Stimulated activated CD4-positive, alpha-beta T cell treated with anti-CD3 and anti-CD28 coated beads, Interleukin-1b, Interleukin-23, amount 100 ng/mL, for 24 hours (primary cell): ENCODE data around the gene TSACC.
"Not testable (repeated sequence)": the region's sequence is repeated elsewhere in the genome, so short reads cannot be mapped to it uniquely, and the experiment has no call there.

Experiments
- DNase-seq, 4 experiments: peaks; one replicate each; pipeline ENCODE4 v3.0.0-alpha.2; 2020; ENCODE audit warnings: low read depth in 4 of 4, low spot score in 1 of 4

The TSACC gene

DNA sequence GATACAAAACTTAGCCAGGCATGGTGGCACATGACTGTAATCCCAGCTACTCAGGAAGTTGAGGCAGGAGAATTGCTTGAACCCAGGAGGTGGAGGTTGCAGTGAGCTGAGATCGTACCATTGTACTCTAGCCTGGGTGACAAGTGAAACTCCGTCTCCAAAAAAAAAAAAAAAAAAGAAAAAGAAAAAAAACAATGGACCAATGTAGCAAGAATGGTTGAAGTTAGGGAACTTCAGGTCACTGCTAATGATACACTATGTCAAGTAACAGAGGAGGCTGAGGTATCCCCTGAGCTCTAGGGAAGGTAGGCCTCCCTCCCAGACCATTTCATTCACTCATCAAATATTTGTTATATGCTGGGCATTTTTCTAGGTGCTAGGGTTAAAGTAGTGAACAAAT, 7.7 kb downstream of the TSACC start:
- not testable (repeated sequence) for DNase-seq

DNA sequence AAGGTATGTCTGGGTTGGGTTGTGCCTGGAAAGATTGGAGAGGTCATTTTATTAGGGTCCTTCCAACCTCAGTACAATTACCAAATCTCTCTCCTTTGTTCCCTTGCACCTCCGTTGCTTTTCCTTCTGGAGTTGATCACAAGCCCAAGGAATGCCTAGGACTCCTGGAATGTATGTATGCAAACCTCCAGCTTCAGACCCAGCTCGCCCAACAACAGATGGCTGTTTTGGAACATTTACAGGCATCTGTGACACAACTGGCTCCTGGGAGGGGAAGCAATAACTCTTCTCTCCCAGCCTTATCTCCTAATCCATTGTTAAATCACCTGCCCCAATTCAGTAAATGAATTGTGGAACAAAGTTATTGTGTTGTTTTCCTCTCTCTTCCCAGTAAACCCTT, 8.3 kb downstream of the TSACC start:
- DNase-seq, result no peak

DNA sequence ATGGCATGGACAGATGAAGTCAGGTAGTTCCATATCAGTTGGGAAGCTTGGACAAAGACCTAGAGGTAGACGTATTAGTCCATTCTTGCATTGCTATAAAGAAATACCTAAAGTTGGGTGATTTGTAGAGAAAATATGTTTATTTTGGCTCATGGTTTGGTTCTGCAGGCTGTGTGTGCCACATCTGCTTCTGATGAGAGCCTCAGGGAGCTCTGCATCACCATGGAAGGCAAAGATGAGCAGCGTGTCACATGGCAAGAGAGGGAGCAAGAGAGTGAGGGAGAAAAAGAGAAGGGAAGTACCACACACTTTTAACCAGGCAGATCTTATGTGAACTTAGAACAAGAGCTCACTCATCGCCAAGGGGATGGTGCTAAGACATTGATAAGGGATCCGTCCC, 9.0 kb downstream of the TSACC start:
- DNase-seq, result no peak

DNA sequence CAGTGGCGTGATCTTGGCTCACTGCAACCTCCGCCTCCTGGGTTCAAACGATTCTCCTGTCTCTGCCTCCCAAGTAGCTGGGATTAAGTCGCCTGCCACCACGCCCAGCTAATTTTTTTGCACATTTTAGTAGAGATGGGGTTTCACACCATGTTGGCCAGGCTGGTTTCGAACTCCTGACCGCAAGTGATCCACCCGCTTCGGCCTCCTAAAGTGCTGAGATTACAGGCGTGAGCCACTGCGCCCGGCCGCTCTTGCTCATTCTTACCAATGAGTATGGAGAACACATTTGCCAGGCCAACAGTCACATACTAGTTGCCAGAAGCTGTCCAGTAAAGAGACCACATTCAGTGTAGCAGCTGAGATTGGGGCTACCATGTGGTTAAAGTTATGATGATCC, 14.2 kb downstream of the TSACC start:
- not testable (repeated sequence) for DNase-seq

DNA sequence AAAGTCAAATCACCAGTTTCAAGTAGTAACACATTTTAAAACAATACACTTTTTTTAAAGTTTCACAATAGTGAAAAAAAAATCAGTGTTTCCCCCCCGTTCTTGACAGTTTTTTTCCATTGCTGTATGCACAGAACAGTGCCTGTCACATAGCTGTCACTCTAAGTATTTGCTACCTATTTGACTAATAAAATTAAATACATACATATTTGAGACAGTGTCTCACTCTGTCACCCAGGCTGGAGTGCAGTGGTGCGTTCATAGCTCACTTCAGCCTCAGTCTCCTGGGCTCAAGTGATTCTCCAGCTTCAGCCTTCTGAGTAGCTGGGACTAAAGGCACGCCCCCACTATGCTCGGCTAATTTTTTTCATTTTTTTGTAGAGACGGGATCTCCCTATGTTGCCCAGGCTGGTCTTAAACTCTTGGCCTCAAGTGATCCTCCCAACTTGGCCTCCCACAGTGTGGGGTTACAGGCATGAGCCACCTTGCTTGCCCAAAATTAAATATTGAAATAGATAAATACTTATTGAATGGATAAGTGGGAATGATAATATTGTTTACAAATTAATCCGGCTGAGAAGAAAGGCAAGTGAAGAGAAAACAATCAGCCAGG, 18.0 kb downstream of the TSACC start:
- DNase-seq, result no peak

DNA sequence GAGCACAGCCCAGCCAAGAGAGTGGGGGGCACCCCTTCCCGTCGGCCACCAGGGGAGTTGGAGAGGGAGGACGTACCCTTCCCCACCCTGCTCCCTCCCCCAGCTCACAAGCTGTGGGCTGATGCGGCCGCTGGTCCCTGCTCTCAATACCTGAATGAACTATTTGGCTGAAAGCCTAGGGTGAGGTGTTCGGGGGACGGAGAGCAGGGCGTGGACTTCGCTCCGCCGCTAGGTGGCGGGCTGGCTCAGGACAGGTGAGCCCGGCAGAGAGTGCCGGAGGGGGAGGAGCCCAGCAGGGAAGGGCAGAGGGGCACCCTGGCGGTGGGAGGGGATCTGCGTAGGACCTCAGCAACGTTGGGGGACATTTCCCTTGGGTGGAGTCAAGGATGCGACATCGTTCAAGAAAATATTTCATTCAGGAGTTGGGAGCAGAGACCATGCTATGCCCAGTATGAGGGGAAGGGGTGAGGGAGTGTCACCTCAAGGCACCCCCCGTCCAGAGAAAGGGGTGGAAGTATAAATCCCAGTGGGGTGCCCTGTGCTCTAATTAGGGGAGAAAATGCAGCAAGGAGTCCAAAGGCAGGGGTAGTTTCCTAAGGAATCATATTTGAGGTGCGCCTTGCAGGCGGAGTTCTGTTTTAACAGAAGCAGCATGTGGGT, 18.7 kb downstream of the TSACC start:
- peak in 3 of 4 experiments; percentile 39 to 49 (median 42) for DNase-seq

DNA sequence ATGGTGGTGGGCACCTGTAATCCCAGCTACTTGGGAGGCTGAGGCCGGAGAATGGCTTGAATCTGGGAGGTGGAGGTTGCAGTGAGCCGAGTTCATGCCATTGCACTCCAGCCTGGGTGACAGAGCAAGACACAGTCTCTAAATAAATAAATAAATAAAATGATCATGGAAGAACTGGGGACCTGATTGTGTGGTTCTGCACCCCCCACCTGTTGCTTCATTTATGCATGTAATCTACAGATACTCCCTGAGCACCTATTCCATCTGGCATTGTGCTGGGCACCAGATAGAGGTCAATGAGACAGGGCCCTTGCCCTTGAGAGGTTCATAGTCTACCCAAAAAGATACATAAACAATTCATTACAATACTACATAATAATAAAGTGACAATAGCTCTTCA, 19.7 kb downstream of the TSACC start:
- no peak for DNase-seq

DNA sequence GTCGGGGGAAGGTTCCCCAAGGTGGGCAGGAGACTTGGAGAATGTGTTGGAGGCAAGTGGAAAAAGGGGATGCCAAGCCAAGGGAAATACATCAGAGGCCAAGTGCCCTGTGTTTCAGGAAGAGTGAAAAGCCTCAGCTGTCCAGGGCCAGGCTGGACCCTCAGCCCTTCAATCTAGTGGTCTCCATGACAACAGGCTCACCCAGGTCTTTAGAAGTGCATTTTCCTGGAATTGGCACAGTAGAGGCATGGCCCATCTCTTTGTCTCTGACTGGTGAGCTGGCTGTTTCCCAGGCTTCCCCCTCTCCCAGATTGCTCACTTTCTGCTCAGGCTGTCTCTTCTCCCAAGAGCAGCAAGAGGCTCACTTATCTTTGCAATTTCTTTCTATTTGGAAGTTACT, 20.3 kb downstream of the TSACC start:
- no peak for DNase-seq

DNA sequence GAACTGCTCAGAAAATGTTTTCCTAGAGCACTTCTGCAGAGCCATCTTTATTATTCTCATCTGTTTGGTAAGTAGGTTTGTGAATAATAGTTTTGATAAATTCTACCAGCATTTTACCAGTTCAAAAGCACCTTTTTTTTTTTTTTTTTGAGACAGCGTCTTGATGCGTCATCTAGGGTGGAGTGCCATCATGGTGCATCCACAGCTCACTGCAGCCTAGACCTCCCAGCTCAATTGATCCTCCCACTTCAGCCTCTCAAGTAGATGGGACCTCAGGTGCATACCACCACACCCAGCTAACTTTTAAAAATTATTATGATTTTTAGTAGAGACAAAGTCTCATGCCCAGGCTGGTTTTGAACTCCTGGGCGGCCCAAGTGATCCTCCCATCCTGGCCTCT, 20.9 kb downstream of the TSACC start:
- DNase-seq, result no peak

DNA sequence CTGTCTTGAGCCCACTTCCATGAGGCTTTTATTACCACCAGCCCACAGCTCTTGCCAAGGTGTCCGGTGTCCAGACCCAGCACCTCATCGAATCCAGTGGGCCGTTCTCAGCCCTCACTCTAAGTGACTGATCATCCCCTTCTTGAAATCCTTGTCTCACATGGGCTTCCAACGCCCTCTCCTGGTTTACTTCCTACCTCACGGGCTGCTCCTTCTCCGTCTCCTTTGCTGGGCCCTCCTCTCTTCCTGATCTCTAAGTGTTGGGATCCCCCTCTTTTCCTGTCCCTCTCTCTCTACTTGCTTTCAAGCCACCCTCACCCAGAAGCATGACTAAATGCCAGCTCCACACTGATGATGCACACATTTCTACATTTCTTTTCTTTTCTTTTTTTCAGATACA, 21.6 kb downstream of the TSACC start:
- no peak for DNase-seq

DNA sequence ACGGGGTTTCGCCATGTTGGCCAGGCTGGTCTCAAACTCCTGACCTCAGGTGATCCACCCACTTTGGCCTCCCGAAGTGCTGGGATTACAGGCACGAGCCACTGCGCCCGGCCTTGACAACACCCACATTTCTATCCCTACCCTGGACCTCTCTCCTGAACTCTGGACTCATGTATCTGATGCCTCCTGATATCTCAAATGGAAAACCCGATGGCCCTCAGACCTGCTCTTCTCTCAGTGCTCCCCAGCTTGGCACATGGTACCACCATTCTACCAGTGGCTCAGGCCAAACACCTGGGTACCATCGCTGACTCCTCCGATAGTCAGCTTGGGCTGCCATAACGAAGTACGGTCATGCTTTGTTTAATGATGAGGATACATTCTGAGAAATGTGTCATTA, 22.2 kb downstream of the TSACC start:
- no peak for DNase-seq

DNA sequence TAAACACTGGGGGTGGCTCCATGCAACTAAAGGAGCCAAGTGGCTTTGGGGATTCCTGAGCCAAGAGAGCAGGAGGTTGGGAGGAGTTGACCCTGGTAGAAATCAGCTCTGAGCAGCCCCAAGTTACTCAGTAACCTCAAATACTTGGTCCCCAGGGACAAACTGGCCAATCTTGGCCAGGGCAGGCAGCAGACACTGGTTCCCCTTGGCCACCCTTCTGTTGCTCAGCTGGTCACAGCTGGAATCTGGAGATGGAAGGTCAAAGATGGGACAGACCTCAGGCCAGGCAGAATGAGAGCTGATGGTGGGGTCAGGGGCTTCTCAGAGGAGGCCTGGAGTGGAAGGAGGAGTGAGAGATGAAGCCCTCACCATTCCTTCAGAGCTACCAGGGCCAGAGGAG, 27.4 kb downstream of the TSACC start:
- no peak for DNase-seq

DNA sequence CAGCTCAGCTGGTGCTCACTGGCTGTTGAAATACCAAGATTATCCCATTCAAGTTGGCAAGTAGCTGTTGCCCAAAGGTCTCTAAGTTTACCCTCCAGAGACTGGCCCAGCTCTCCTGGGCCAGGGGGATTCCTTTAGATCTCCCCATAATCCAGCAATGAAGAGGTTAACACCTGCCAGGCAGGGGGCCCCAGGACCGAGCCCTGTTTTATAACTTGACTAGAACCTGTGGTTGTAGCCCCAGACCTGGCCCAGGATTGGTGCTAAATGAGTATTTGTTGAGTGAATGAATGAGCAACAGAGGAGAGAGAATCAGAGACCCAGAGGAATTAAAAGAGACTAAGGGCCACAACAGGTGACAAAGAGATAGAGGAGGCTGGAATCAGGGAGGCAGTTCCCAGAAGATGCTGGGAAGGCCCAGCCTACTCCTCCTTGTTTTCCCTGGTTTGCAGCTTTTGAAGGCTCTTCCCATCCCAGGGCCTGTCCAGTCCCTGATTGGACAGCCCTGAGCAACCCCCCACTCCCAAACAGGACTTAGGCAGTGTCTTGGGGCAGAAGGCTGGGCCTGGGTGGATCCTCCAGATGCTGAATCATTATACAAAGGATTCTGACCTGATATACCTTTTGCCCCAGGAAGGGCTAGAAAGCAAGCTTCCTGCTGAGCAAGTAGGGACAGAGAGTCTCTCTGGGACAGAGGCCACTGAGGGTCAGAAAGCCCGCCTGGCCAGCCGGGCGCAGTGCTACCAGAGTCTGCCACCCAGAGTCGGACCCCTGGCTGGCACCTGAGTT, 28.2 kb downstream of the TSACC start:
- no peak for DNase-seq

DNA sequence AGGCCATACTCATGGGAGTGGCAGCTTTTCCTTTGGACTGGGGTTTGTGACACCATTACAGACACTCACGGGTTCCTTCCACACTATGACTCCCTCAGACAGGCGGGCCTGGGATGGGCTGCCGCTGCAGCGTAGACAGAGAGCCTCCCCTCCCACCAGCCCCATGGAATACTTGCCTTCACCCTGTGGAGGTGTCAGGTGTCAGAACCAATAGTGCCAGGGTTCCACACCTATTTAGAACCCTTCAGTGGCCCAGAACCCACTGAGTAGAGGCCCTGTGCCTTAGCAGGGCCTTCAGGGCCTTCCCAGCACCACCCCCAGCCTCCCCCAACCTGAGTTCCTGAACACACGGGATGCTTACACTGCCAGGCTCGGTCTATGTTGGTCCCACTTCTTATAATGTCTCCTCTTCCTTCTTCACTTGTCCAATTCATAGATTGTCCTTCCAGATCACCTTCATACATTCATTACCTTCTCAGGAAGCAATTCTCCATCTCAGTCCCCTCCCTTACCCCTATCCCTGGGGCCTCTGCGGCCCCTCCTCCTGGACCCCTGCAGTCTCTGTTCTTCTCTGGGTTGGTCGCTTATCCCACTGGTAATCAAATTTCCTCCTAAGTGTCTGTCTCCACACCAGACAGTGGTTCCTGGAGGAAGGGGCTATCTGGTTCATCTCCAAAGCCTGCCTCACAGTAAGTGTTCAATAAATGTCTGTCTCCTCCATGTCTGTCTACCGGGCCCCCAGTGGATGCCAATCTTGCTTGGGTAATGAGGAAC, 29.2 kb downstream of the TSACC start:
- no peak for DNase-seq

DNA sequence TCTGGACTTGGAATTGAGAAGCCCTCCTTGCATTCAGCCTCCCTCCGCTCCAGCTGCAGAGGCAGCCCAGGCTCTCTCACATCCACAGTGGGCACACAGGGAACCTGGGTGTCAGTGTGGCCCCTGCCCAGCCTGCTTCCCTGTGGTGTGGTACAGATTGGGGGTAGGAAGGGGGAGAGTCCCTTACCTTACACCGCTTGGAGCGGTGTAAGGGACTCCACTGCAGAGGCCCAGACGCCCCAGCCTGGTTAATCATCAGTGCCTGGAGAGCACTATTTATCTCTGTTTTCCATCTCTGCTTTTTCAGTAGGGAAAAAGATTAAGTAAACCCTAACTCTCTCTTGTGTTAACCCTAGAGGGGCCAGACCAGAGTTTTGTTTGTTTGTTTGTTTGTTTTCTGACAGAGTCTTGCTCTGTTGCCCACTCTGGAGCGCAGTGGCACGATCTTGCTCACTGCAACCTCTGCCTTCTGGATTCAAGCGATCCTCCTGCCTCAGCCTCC, 29.9 kb downstream of the TSACC start:
- no peak for DNase-seq

DNA sequence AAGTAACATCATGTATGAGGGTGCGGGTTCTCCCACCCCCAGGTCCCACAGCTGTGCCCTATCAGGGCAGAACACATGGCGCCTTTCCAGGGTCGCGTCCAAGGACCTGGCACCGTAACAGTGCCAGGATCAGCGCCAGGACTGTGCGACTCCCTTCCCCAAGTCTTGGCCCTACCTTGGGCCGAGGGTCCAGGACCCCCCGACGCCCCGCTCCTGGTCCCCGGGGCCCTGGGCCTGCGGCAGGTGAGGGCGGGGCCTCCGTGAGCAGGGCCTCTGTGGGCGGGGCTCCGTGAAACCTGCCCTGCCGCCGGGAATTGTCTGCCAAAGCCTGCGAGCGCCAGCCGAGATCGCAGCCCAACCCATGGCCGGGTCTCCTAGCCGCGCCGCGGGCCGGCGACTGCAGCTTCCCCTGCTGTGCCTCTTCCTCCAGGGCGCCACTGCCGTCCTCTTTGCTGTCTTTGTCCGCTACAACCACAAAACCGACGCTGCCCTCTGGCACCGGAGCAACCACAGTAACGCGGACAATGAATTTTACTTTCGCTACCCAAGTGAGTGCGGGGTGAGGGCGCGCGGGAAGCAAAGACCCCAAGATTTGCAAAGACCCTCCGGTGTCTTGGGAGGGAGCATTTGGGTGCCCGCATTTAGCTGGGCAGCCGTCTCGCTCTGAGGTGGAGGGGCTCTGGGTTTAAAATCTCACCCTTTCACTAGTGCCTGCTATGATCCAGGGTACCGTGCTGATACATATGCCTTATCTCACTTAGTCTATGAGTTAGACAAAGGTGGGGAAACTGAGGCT, 30.8 kb downstream of the TSACC start, which contains the start of gene RHBG:
Gene RHBG, plus strand, starts transcription at position 323 of the 796 bp plus-strand sequence. Its CDS starts 39 bp downstream, at position 362.
- DNase-seq, result no peak

DNA sequence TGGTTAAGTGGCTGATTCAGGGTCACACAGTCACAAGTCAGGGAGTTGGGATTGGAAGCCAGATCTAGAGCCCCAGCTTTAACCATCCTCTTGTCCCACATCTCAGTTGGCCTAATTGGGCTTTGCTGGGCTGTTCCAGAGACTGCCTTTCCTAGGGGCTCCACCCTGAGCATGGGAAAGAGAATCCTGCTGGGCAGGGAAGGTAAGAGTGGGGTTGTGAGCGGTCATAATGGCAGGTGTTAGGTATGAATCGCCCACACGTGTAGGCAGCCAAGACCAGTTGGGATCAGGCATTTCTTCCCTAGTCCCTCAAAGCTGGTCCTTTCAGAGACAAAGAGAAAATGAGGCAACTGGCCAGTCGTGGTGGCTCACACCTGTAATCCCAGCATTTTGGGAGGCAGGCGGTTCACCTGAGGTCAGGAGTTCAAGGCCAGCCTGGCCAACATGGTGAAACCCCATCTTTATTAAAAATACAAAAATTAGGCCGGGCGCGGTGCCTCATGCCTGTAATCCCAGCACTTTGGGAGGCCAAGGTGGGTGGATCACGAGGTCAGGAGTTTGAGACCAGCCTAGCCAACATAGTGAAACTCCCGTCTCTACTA, 31.5 kb downstream of the TSACC start:
- not testable (repeated sequence) for DNase-seq

DNA sequence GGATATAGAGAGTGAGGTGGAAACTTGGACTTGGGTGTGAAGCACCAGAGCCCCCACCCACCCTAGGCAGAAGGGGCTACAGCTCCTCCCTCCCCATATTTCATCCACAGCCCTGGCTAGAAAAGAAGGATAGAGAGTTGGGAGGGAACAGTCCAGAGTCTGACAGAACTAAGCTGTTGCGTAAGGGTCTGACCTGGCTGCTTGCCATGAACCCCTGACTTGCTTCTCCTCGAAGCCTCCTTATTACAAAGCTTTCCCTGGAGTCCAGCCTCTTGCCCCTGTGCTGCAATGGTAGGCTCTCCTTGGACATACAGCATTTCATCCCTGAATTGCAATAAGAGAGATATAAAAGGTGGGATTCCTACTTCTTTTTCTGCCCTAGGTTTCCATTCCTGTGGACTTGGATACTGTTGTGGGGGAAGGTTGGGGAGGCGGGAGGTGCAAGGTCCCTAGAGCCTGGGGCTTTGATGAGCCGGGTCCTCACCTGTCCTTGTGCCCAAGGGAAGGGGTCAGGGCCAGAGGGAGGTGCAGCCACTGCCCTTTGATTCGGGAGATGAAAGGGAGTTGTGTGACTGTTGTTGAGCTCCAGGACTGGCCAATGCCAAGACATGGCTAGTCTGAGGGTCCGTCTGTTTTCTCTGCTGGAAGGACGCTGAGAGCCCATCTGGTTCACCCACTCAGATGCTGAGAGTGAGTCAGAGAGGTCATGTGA, 33.4 kb downstream of the TSACC start:
- DNase-seq, result no peak

DNA sequence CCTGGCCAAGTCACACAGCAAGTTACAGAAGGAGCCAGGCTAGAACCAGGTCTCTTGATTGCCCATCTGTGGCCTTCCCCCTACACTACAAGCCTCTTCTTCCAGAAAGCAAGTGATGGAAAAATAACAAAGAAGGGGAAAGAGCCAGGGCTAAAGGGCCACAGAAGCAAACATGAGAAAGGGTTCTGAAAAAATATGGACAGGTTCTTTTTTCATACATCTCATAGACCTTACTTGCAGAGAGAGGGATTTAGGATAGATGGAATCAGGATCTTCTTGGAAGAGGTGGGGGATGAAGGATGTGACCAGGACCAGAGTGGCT, 33.9 kb downstream of the TSACC start:
- DNase-seq, result no peak

DNA sequence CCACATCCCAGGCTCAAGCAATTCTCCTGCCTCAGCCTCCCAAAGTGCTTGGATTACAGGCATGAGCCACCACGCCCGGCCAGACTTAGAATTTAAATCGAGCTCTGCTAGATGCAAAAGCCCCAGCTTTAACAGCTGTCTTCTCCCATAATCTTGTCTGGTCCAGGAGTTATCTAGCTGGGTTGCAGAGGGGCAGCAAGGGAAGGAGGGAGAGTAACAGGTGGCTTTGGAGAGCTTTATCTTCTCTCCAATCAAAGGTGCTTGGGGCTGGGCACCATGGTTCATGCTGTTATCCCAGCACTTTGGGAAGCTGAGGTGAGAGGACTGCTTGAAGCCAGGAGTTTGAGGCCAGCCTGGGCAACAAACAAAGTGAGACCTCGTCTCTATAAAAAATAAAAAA, 34.5 kb downstream of the TSACC start:
- no peak for DNase-seq
